Jurkat, Clone E6-1 (cell line): Measurements from ENCODE around the gene PRPF38B.

Experiments used
- DNase-seq: peaks from one replicate; pipeline ENCODE4 v3.0.0-alpha.2; 2011; ENCODE audit warnings: low read depth, low spot score
- H3K4me3 ChIP-seq: 2 replicates; pipeline ENCODE4 v1.5.1; 2011; ENCODE audit warnings: mild to moderate bottlenecking, low read length, control low read depth, moderate library complexity

The PRPF38B gene

GRCh38 chr1:108747898-108748297 is 55.8 kb downstream of the PRPF38B start:
- DNase-seq, result no peak
- no peak overlapping the region for H3K4me3 ChIP-seq

GRCh38 chr1:108749081-108749480 is 57.0 kb downstream of the PRPF38B start:
- DNase-seq, result no peak
- H3K4me3 ChIP-seq, result no peak overlapping the region

GRCh38 chr1:108750476-108751181 is 58.5 kb downstream of the PRPF38B start:
- no peak for DNase-seq
- H3K4me3 ChIP-seq, result no peak overlapping the region
